Fibroblast of skin of right quadriceps (primary cell): Measurements from ENCODE around the gene ZDHHC14.

Source experiments
- DNase-seq: peaks from one replicate; pipeline ENCODE4 v3.0.0-alpha.2; 2013

The ZDHHC14 gene

DNA sequence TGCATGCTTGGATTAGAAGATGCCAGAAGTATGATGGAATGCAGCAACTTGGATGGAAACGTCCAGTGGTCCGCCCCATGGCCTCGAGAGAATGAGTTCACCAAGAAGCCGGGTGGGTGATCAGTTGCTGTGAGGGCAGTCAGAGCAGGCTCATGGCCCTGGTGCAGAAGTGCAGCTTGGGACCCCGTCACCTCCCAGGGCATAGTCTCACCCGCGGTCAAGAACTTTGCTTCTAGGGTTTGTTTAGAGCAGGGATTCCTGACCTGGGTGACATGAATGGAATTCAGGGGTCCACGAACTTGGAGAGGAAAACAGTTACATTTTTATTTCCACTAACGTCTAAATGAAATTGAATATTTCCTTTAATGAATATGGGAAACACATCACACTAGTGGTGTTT is 225.5 kb downstream of the ZDHHC14 start:
- DNase-seq, result no peak

- DNase-seq, result no peak
These were observed 226.5 kb downstream of the ZDHHC14 start for GRCh38 chr6:157607317-157608109.

DNA sequence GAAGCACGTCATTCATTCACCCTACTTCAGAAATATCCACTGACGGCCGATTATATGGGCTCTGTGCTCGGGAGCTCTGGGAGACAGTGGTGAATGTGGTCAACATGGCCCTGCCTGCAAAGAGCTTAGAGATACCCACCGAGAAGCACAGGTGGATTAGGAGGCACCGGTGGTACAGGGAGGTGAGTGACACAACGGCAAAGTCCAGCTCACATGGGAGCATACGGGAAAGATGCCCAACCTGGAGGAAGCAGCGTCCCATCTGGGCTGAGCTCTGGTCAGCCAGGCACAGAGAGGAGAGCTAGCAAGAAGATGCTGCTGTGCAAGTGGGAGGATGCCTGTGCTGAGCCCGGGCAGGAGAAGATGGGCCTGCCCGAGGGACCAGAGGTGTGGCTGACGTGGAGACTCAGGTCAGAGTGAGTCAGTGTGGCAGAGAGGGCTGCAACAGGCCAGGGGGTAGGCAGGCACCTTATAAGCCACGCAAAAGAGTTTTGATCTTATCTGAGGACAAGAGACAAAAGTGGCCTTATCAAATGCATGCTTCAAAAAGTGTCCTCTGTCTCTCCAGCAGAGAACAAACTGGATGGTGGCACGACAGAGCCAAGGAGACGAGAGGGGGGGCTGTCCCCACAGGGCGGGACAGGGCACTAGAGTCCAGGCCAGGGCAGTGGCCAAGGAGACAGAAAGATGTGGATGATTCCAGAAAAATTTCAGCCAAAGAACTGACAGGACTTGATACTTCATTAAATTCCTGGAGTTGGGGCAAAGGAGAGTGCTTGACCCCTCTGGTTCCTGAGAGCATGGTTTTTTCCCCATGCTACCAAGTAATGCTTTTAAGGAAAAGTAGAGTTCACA is 227.5 kb downstream of the ZDHHC14 start:
- no peak for DNase-seq

DNA sequence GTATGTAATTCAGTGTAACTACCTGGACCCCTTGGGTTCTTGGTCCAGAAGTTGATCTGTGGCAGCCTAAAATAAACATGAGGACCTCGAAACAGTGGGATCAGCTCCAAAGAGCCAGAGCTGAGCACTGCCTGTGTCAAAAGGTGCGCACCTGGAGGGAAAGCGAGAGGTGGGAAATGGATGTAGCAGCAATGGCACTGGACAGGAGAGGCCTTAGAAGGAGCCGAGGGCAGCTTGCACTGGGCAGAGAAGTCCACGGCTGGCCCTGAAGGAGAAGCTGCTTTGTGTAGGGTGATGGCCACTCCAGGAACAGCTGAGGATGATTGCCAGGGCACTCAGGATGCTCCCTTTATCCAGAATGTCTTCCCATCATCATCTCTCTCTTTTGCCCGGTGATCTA is 228.1 kb downstream of the ZDHHC14 start:
- DNase-seq, result no peak

GRCh38 chr6:157609556-157609955 is 228.6 kb downstream of the ZDHHC14 start:
- DNase-seq, result no peak

- no peak for DNase-seq
These were observed 229.5 kb downstream of the ZDHHC14 start for GRCh38 chr6:157610451-157610999.

GRCh38 chr6:157611406-157611805 is 230.4 kb downstream of the ZDHHC14 start:
- DNase-seq, result no peak

DNA sequence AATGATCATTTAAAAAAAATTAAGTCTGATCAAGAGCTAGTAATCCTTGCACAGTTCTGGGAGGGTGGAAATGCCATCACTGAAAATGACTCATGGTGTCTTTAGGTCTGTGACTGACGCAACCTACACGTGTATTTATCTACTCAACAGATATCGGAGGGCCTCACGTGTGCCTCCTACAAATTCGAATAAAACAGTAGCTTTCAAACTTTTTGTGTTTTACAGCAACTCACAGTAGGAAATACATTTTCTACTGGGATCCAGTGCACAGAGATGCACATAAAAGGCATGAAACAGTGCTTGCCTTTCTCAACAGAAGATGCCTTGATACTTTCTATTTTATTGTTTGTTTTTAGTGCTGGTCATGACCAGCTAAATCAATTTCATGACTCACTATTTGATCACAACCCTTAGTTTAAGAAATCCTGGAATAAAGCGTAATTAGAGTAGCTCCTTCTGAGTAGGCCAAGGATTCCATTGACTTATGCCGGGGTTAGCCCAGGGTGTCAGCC is 232.1 kb downstream of the ZDHHC14 start:
- peak; percentile 87 for DNase-seq

- DNase-seq, result peak; percentile 67
These were observed 233.1 kb downstream of the ZDHHC14 start for GRCh38 chr6:157614026-157614568.

DNA sequence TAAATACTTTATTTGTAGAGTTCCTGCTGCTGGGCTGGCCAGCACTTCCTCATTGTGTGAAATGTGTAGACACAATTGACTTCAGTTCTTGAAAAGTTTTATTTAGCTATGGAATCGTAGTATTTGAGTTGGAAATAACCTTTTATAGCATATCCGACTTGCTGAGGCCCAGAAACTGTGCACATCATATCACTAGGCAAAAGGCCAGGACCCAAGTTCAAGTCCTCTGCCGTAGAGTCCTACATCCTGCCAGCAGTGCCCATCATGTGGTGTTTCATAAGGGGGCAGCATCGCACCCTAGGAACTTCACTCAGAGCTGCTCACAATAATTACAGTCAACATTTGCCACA is 234.4 kb downstream of the ZDHHC14 start:
- no peak for DNase-seq

GRCh38 chr6:157615951-157616350 is 235.0 kb downstream of the ZDHHC14 start:
- no peak for DNase-seq

GRCh38 chr6:157620944-157621343 is 240.0 kb downstream of the ZDHHC14 start:
- no peak for DNase-seq

- no peak for DNase-seq
These were observed 240.4 kb downstream of the ZDHHC14 start for GRCh38 chr6:157621406-157621805.

- no peak for DNase-seq
These were observed 241.4 kb downstream of the ZDHHC14 start for GRCh38 chr6:157622427-157622826.

GRCh38 chr6:157625111-157625510 is 244.1 kb downstream of the ZDHHC14 start:
- no peak for DNase-seq

GRCh38 chr6:157625764-157626163 is 244.8 kb downstream of the ZDHHC14 start:
- no peak for DNase-seq

GRCh38 chr6:157627195-157627966 is 246.4 kb downstream of the ZDHHC14 start:
- DNase-seq, result no peak

- DNase-seq, result no peak
These were observed 247.5 kb downstream of the ZDHHC14 start for GRCh38 chr6:157628463-157628862.

DNA sequence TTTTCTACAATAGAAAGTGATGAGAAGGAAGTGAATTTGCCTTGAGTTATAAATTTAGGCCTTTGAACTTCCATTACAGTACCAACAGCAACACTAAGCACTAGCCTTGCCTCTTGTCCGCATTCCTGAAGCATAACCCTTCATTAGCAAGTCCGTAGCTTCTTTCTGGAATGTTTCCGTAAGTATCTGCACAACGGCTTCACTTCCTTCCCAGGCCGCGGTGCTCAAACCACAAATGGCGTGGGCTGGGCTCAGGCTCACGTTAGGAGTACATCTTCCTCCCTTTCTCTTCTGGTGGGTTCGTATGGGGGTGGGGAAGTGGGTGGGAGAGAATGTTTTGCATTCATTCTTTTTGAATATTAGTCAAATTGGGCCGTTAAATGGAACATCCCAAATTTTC is 248.2 kb downstream of the ZDHHC14 start:
- peak; percentile 63 for DNase-seq

DNA sequence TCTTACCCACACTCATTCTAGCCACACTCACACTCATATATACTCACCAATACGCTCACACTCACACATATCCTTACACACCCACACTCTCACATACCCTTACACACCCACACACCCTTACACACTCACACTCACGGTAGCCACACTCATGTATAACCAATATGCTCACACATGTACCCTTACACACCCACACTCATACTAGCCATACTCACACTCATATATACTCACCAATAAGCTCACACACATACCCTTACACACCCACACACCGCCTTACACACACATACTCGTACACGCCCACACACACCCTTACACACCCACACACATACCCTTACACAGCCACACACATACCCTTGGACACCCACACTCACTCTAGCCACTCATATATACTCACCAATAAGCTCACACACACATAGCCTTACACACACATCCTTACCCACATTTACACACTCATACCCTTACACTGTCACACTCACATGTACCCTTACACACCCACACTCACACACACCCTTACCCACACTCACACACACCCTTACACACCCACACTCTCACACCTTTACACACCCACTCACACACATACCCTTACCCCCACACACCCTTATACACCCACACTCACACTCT is 249.6 kb downstream of the ZDHHC14 start:
- no peak for DNase-seq

DNA sequence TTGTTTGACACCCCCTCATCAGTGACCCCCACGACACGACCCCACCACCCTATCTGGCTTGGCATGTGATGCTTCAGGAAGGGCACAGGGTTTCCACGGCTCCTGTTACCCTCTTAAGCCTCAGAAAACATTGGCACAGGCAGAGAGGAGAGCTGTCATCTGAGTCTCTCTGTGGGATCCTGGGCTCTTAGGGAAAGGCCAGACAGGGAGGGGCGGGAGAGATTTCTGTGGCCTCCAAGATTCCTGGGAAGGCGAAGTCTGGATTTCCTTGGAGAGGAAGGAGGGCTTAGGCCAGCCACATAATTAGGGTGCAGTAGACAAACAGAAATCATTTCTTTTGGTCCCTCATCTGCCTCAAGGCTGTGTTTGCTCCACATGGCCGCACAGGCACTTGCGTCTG is 250.4 kb downstream of the ZDHHC14 start:
- peak; percentile 44 for DNase-seq
